ENCODE measurements around the gene DUSP22.

Gene DUSP22

DNA sequence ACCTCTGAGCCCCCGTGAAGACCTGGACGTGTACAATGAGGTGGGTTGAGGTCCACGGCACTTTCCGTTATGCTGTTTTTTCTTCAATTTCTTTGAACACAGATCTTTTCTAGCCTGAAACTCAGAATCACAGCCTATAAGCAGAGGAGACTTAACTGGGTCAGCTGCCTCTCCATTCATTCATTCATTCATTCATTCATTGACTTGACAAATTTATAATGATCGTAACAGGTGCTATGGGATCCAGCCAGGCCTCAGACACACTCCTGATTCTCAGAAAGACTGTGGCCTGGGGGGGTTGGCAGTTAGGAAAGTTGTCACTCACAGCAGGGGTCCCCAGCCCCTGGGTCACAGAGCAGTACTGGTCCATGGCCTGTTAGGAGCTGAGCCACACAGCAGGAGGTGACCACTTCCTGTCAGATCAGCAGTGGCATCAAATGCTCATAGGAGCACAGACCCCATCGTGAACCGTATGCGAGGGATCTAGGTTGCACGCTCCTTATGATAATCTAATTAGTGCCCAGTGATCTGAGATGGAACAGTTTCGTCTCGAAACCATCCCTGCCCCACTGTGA is 60.7 kb downstream of the DUSP22 start:
- no peak for DNase-seq (ENCODE audit: low read depth)

DNA sequence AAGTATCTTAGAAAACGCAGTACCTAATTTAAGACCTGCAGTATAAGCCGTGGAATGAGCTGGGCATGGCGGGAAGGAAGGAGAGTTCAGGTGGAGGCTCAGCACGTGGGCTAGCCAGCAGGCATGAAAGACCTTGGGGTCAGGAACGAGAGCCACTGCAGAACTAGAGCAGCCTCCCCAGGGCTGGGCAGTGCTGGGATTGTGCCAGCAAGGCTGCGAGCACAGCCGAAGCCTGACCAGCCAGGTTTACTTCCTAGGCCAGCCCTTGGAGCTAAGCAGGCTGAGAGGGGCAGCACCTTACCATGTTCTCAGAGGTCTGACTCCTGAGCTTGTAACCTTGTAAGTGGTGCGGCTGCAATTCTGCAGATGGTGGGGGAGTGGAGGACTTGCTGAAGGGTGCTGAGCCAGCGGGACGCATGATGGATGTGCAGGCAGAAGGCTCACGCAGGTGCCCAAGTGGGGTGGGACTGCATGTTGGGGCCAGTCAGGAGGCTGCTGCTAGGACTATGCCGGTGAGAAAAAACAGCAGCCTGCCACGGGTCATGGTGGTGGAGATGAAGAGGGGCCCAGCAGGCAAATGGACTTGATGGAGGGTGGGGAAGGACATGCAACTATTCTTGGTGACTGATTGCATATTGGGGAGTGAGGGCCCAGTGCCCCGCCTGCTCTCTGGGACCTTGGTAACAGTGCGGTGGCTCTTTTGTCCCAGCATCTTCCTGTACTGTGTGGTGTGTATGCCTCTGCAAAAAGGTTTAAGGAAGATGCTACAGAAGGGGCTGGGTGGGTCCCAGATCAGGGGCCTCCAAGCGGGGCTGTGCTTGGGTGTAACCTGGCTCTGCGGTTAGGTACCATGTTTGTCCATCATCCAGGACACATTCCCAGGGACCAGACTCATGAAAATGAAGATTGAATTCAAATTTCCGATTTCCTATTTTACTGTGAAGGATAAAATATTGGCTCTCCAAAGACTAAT is 61.6 kb downstream of the DUSP22 start:
- no peak for DNase-seq (ENCODE audit: low read depth)

DNA sequence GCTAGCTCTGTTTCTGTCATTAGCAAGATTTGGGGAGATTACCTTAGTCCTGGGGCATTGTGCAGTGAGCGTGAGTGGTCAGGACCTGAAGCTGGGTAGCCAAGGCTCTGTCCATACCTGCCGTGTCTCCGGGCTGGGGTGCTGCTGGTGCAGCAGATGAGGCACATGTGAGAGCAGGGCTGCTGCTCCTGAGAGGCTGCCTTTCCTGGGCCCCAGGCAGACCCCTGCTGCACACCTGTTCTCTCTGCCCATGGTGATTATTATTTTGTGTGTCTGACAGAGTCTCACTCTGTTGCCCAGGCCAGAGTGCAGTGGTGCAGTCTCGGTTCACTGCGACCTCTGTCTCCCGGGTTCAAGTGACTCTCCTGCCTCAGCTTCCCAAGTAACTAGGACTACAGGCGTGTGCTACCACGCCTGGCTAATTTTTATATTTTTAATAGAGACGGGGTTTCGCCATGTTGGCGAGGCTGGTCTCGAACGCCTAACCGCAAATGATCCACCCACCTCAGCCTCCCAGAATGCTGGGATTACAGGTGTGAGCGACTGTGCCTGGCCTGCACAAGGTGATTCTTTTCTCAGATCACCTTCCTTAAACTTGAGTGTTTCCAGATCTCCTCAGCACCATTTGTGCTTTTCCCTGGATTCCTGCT is 62.5 kb downstream of the DUSP22 start:
- no peak for DNase-seq (ENCODE audit: low read depth)

DNA sequence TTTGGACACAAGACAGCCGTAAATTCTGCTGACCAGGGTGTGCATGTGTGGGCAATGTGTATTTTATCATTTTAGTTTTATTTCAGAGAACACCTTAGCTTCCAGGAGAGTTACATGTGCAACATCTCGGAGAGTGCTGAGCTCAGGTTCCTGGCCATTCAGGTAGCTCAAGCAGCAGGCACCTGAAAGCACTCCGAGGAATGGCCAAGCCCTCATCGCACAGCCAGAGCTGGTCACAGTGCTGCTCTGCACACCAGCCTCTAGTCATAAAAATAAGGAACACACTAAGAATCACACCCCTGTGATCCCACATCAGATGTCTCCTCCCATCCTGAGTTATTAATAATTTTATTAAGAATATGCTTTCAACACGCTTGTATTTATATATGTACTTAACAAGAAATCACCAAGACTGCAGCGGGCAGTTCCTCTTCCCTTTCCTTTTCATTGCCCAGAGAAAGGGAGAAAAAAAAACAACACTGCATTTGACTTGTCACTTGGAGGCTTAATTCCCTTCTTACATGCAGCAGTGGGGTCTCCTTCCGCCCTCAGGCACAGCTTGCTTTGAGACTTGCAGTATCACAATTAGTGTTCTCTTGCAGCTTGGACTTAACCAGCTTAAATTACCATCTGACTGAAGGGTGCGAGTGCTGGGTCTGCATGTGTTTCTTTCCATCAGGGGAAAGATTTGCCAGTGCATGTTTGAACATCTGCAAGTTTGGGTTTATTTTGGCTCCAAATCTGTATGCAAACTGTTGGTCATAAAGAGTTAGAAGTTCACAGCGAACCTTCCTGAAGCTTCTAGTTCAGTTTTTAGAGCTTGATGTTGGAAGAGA is 63.3 kb downstream of the DUSP22 start:
- no peak for DNase-seq (ENCODE audit: low read depth)

DNA sequence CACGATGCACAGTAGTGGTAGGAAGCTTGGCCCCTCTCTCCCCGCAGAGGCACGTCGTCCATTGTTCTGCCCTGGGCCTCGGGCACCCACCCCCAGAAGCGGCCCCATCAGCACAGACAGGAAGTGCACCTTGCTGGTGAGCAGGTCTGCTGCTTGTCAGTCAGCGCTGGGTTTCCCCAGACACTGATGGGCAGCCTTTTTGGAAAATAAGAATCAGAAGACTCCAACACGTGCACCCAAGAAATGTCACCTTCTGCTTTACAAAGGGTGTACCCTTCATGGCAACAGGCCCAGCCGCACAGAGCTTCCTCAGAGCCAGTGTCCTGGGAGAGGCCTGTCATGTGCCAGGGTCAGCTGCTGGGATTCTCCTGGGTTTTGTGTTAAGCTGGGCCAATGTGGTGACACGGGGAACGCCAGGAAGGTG is 64.6 kb downstream of the DUSP22 start:
- no peak for DNase-seq (ENCODE audit: low read depth)

DNA sequence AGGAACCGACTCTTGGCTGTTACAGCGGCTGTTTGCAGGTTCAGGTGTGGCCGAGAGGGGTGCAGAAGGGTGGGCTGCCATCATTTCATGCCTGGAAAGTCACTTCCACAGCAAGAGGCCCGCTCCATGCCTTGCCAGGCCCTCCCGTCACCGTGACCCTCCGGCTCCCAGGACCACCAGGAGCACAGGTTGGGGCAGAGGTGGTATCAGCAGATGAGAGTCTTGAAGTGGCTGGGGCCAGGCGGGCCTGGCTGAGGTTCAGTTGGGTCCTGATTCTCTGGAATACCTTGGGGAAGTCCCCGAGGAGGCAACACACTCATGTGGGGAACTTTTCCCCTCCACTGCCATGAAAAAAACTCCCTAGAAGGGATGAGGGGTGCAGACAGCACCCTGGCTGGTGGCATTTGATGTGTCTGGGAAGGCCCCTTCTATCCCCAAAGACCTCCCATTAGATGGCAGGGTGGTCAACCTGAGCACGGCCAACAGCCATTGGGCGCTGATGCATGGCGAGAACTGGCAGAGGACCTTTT is 65.0 kb downstream of the DUSP22 start:
- no peak for DNase-seq (ENCODE audit: low read depth)

DNA sequence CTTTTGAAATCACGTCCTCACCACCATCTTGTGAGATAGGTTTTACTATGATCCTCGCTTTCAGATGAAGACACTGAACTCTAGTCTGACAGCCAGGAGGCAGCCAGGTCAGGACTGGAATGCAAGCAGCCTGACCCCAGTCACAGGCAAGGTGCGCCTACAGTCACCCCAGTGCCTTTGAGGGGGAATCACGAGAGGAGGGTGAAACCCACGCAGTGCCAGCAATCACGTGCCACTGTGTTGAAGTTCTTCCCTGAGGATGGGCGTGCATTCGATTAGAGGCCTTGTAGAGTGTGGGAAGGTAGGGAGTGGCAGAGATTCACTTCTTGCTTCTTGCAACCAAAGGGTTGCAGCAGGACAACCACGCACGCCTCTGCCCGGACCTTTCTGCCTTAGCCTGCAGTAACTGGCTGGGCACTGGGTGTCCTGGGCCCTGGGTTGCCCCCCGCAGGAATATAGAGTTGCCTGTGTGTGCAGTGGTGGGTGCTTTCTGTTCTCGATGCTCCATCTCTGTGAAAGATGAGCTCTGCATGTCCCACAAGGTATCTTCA is 65.6 kb downstream of the DUSP22 start:
- DNase-seq (ENCODE audit: low read depth), result no peak

DNA sequence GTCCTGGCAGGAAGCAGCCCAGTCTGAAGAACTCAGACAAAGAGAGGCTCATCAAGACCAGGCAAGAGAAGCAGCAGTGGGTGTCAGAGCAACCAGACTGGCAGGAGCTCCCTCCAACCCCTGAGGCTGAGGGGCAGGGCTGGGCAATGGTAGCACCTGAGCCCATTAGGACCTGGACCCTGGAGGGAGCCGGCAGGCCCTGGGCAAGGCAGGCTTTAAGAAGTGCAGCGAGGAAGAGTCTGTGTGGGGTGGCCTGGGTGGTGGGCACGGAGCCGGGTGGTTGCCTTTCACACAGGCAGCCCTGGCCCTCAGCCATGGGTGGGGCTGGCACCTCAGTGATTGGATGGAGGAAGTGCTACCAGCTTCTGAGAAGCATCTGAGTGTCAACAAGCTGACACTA is 66.1 kb downstream of the DUSP22 start:
- DNase-seq (ENCODE audit: low read depth), result no peak

DNA sequence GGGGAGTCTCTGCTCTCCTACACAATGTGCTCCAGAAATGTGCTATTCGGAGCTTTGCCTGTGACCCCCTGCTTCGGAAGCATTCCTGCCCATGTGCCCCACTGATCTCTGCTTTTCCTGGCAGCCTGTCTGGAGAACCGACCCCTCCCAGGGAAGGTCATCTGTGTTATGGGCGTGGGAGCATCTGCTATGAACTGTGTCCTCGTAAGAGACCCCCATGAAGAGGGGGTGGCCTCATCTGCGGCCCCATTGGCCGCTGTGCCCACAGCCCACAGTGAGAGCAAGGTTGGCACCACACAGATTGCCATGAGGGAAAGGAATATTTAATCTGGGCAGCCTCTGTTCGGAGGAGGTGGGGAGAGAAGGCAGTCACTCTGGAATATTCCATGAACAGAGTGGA is 66.6 kb downstream of the DUSP22 start:
- DNase-seq (ENCODE audit: low read depth), result no peak

DNA sequence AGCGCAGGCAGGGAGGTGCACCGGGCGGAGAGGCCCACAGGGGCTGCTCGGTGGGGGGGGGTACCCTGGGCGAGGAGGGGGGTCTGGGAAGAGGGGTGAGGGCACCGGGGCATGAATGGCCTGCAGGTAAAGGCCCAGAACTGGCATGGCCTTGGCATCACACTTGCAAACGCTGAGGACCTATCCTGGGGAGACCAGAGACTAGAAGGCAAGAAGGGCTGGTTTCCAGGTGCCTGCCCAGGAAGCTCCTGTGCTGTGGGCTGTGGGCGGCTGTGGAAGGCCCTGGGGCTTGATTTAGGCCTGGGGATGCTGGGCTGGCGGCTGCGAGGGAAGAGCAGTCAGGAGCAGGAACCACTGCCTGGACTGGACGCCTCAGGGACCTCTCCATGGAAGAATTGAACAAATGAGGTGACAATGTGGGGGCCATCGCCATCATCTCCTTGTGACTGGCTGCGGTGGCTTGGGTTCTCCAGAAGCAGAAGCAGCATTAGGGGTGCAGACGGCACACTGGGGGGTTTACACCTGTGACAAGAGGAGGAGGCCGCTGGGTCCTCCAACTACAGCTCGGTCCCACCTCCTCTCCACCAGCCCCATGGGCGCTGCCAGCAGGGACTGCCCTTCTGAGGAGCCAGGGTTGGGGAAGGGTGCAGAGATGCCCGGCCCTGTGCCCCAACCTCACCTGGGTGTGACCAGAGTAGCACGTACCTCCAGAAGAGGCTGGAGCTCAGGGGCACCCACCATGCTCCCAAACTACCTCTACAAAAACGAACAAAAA is 67.2 kb downstream of the DUSP22 start:
- no peak for DNase-seq (ENCODE audit: low read depth)

DNA sequence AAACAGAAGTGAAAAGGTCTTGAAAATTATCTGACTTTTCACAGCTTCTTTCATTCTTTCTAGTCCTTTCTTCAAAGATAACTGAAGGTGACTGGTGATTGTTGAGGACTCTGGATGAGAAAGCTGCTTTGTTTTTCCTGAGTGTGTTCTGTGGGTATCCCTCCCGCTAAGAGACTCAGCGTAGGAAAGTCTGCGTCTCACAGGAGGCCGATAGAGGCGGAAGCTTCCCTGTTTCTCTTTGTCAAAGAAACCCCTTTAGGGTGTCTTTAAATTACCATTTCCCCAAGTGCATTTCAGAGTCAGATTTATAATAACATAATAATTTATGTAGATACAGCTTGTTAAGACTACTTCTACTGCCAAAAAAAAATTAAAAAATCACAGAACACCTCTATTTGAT is 68.1 kb downstream of the DUSP22 start:
- DNase-seq (ENCODE audit: low read depth), result no peak

DNA sequence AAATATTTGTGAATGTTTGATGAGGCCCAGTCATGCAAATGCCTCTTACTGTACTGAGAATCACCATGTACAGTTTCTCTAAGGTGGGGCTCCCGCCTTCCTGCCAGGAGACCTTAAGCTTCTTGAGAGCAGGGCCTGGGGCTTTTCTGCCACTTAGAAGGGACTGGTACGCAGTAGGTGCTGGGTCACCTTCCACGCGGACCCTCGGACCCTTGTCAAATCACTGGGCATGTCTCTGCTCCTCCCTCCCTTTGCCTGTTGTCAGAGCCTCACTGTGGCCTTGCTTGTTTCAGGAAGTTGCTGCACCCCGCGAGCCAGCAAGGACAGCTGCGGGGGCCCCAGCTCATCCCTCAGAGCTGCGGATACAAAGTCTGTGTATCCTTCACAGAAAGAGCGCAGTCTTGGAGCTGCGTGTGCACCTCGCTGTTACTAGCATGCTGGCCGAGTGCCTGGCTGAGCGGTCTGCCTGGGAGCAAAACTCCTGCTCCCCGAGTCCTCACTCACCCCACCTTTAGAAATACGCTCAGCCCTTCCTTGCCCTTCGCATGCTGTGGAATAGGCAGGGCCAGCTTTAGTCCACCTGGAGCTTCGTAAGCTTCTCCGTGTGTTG is 68.6 kb downstream of the DUSP22 start:
- no peak for DNase-seq (ENCODE audit: low read depth)

DNA sequence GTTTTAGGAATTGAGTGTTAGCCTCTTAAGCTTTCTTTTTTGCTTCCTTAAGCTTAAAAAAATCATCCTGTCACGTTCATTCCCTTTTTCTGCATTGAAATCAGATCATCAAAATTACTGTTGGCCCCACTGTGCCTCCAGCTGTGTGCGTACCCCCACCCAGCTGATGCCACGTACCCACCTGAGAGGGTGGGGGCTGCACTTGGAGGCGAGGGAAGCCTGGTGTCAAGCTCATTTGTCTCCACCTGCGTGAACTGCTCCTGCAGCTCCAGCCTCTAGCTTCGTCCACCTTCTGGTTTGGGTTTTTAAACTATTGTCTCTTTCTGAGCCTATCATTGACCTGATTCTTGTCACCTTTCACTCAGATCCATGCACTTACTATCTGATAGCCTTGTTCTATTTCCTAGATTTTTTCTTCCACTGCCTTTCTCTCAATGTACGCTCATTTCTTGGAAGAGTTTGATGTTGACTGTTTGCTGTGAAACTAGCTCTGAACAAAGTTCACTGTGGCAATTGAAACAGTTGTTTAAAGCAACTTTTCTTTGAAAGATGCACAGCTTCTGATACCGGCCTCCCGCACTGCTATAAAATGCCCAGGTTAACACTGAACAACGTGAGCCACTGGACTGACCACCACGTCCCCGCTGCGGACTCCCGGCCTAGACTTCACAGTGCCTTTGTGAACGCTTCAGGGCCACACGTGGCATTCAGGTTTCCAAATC is 69.3 kb downstream of the DUSP22 start:
- DNase-seq (ENCODE audit: low read depth), result no peak

DNA sequence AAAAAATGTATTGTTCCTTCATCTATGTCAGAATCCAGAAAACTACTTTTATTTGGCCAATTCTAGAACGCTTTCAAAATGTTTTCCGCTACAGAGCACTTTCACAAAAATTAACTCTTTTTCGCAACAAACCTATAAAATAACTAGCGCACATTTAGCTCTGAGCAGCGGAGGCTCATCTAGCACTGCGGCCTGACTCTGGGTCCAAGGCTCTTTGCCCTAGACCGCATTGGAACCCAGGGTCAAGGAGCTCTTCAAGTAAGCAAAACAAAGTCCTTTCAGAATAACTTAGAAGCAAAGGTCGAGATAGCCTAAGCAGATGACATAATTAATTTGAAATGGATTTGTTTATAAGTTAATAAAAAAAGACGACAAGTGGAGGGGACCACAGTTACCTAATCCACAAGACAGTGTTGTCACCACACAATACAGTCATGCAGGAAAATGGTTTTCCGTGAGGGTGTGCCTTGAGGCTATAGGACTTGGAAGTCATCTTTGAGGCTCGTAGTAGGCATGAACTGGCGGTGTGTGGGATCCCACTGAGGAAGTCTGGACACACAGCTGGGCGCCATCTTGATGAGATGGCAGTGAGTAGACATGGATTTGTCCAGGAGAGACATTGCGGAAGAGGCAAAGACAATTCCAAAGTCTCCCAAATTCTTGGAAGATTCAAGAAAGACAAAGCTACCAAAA is 70.1 kb downstream of the DUSP22 start:
- no peak for DNase-seq (ENCODE audit: low read depth)

DNA sequence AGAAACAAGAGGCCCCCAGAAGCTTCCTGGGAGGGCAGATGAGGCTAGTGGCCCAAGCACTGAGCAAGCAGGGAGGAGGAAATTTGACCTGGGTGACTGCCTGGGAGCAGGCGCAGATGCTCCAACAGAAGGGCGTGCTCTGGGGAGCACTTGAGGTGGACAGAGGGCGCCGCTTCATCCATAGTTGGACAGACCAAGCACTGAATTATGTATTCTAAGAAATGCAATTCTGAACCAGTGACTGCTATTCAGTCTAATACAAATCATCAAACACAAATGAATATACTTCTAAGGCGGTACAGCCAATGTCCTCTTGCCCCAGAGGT is 70.6 kb downstream of the DUSP22 start:
- no peak for DNase-seq (ENCODE audit: low read depth)

DNA sequence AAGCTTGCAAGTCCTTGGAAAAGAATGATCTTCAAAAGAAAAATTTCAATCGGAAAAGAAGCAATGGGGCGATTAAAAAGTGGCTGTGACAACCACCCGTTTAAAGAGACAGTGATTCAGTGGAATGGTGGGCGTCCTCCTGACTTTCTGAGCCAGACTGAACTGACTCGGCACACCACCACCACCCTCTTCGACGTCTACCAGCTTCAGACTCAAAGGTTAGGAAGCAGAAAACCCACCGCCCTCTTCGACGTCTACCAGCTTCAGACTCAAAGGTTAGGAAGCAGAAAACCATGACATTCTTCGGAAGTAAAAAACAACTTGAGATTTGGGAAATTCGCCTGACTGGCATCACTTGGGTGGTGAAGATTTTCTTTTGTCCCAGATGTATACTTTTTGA is 71.0 kb downstream of the DUSP22 start:
- no peak for DNase-seq (ENCODE audit: low read depth)

DNA sequence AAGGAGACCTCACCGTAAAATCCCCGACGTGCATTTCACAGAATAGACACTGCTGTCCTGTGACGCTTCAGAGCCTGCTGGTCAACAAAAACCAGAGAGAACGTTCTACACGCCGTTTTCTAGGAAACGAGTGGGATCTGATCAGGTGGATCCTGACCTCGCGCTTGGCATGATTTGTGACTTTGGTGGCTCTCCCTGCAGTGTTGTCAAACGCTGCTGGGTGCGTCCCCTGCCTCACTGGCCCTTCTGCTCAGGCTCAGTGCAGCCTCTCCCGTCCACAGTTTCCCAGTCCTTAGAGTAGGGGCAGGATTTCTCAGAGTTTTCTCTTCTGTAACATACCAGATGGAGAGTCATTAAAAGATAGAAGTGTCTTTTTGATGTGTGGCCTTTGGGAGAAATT is 71.6 kb downstream of the DUSP22 start:
- DNase-seq (ENCODE audit: low read depth), result no peak

DNA sequence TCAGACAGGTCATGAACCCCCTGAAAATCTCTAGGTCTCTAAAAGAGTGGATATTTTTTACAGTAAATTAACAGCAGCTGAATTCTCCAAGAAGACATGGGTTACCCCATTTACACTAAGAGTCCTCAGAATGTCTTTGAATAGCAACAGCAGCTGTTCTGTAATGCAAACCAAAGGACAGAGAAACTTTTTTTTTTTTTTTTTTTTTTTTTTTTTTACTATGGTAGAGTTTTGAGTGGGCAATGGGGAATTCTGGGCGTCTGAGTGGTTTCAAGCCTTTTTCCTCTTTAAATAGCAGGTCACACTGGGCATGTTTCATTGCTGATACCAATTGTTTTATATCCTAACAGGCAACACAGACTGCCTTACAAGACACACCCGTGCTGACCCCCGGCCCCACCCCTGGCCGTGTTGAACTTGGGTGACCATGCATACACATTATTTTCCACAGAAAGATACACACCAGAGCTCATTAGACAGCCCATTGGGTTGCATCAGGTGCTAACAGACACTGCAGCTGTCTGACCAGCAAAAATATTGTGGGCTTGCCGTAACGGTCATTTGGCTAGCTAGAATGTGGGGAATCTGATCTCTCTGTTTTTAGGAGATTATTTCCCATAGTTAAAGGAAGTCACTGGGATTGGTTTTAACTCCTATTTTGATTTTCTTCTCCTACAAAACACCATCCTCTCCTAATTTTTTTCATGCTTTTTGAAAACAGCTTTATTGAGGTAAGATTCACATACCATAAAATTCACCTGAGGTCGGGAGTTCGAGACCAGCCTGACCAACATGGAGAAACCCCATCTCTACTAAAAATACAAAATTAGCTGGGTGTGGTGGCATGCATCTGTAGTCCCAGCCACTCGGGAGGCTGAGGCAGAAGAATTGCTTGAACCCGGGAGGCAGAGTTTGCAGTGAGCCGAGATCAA is 72.6 kb downstream of the DUSP22 start:
- no peak for DNase-seq (ENCODE audit: low read depth)

All from stromal cell of bone marrow (primary cell).